ENCODE results near the gene SLC27A2. TPM values are rescaled to one million over a fixed set of nuclear protein-coding genes. Genes with fewer than 3 reads are reported as not detected.

The SLC27A2 gene
- total and polyA plus RNA-seq, 2 experiments from 2014 or later, result 2.8 to 9.4 TPM

- Histone ChIP-seq H3K27ac (ENCODE audit: low read depth) (no peak overlapping the region), H3K4me2 (no peak overlapping the region), H3K4me3 (no peak overlapping the region), H3K79me2 (replicated peaks; ENCODE audit: insufficient read depth) (no peaks in the 10 kb centered on the region), H2AFZ (no peak overlapping the region), H3K36me3 (ENCODE audit: insufficient read depth) (no peaks in the 10 kb centered on the region), H3K9me2 (ENCODE audit: insufficient read depth) (no peaks in the 10 kb centered on the region), H3F3A (replicated peaks; ENCODE audit: low read depth) (no peaks in the 10 kb centered on the region), H3K4me1 (ENCODE audit: insufficient read depth) (no peaks in the 10 kb centered on the region), H3K27me3 (ENCODE audit: insufficient read depth) (no peaks in the 10 kb centered on the region), H4K20me1 (replicated peaks; ENCODE audit: insufficient read depth) (no peaks in the 10 kb centered on the region)
- no peaks in the 10 kb centered on the region for H3K36me3 Mint-ChIP-seq (ENCODE audit: low read depth)
- TF ChIP-seq ZNF331 (CRISPR knock-in tag; IDR thresholded peaks at IDR 0.05; ENCODE audit: low read depth), result no peak
- TF ChIP-seq CTCF (conservative IDR thresholded peaks at IDR 0.05; ENCODE audit: low read depth in 2 of 2), result no peak
- TF ChIP-seq CREB1 (CRISPR knock-in tag; IDR thresholded peaks at IDR 0.05; ENCODE audit: low read depth), result no peak
- no peak for TF ChIP-seq ETS1 (IDR thresholded peaks at IDR 0.05)
- no peak for TF ChIP-seq EZH2phosphoT487 (IDR thresholded peaks at IDR 0.05; ENCODE audit: unreplicated experiment)
- no peak for TF ChIP-seq JUNB (IDR thresholded peaks at IDR 0.05; ENCODE audit: unreplicated experiment)
- no peak for TF ChIP-seq REST (IDR thresholded peaks at IDR 0.05; ENCODE audit: unreplicated experiment)
- no peak for TF ChIP-seq ZNF462 (CRISPR knock-in tag; IDR thresholded peaks at IDR 0.05)
- no peak for TF ChIP-seq STAT1 (IDR thresholded peaks at IDR 0.05; ENCODE audit: unreplicated experiment)
- no peak for TF ChIP-seq POLR2AphosphoS5 (IDR thresholded peaks at IDR 0.05; ENCODE audit: low read depth)
- TF ChIP-seq ZNF114 (CRISPR knock-in tag; IDR thresholded peaks at IDR 0.05), result no peak
- no peak for TF ChIP-seq EZH2 (IDR thresholded peaks at IDR 0.05; ENCODE audit: low read depth, unreplicated experiment)
- TF ChIP-seq NANOG (IDR thresholded peaks at IDR 0.05; ENCODE audit: borderline replicate concordance), result no peak
- no peak overlapping the region for H3K4me3 Mint-ChIP-seq
- no peak for ATAC-seq
- H3K27me3 Mint-ChIP-seq (ENCODE audit: insufficient read depth, low read depth, poor library complexity), result peaks cover 1% of the 10 kb centered on the region
- H3K27ac Mint-ChIP-seq, result no peak overlapping the region
- H3K4me1 Mint-ChIP-seq, result no peaks in the 10 kb centered on the region
- H3K9me3 Mint-ChIP-seq, result no peaks in the 10 kb centered on the region
- DNase-seq (ENCODE audit: low spot score), result no peak
Observed at GRCh38 chr15:50244959-50245624, 63.1 kb downstream of the SLC27A2 start.

Data from GM23338 (cell line).